ENCODE results near the gene JMJD1C.

DNA sequence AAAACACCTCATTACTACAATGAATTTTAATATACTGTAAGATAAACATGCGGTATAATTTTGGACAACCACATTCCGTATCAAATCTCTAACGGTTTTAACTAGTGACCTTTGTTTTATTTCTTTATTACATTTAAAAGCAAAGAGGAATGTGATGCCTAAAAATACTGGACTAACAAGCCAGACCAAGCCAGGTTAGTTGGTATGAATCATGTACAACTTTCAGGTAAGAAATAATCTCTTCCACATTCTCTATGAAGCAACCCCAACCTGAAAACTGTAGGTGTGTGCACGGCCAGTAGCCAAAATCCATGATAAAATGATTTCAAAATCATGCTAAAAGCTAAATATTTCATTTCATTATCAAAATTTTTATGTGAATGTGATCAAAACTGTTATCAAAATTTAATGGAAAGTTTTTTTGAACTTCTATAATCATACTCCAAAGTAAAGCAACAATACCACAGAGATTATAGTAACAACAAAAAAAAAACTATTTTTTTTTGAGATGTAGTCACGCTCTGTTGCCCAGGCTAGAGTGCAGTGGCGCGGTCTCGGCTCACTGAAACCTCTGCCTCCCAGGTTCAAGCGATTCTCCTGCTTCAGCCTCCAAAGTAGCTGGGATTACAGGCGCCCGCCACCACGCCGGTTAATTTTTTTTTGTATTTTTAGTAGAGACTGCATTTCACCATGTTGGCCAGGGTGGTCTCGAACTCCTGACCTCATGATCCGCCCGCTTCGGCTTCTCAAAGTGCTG is 205.5 kb downstream of the JMJD1C start:
- TF ChIP-seq POLR2A (IDR thresholded peaks at IDR 0.05; ENCODE audit: low read depth, low read length) (no peak), POLR2AphosphoS5 (IDR thresholded peaks at IDR 0.05; ENCODE audit: low read depth, low read length) (no peak)
